Thoracic aorta (tissue), 2 donors: ENCODE data around the gene CCDC87. TPM values are rescaled to one million over a fixed set of nuclear protein-coding genes. Genes with fewer than 3 reads are reported as not detected.

Experiments
- ATAC-seq: fragments of 150-250 bp; one replicate; pipeline ENCODE4 v1.8.0; 2017; ENCODE audit warnings: low read depth; ENCODE audit not compliant: insufficient number of reproducible peaks, low FRiP score
- DNase-seq: peaks from one replicate; pipeline ENCODE4 v3.0.0-alpha.2; 2020; ENCODE audit warnings: low spot score
- H3K27ac ChIP-seq, 2 donors: fragments of 200-600 bp; sonication (generic); 1 replicate in 1 of 2; 2 replicates in 1 of 2; pipeline ENCODE4 v1.5.1; 2016; ENCODE audit warnings: mild to moderate bottlenecking in 2 of 2, moderate library complexity in 2 of 2
- H3K27me3 ChIP-seq: fragments of 200-600 bp; sonication (generic); replicated peaks from 2 replicates; pipeline ENCODE4 v1.6.0; 2016; ENCODE audit warnings: mild to moderate bottlenecking; ENCODE audit not compliant: insufficient read depth
- H3K36me3 ChIP-seq: fragments of 200-600 bp; sonication (generic); one replicate; pipeline ENCODE4 v1.5.1; 2016
- H3K4me1 ChIP-seq, 2 donors: fragments of 200-600 bp; sonication (generic); 1 replicate in 1 of 2; 2 replicates in 1 of 2; pipeline versions ENCODE4 v1.5.1 to v1.6.0; 2016; ENCODE audit warnings: low read depth in 2 of 2, mild to moderate bottlenecking in 1 of 2; ENCODE audit not compliant: control insufficient read depth in 1 of 2
- H3K4me3 ChIP-seq: fragments of 200-600 bp; sonication (generic); 2 replicates; pipeline ENCODE4 v1.5.1; 2016; ENCODE audit warnings: mild to moderate bottlenecking
- H3K9me3 ChIP-seq: fragments of 200-600 bp; sonication (generic); 2 replicates; pipeline ENCODE4 v1.5.1; 2016
- total RNA-seq, 2 donors: library from RNA; depleted of rRNA; stranded (reverse); fragments of >200 nt; gene quantifications; one replicate each; pipeline versions ENCODE4 v1.1.0 to v1.2.3, GENCODE V29; 2016
- TF ChIP-seq, protein P1 (sequence below): fragments of 200-600 bp; sonication (generic); IDR thresholded peaks from one replicate; pipeline ENCODE4 v1.5.1; 2019; ENCODE audit warnings: antibody characterized with exemption

CCDC87 gene
- total RNA-seq, 2 donors from 2014 or later, result 0.68 TPM; not detected in 1

DNA sequence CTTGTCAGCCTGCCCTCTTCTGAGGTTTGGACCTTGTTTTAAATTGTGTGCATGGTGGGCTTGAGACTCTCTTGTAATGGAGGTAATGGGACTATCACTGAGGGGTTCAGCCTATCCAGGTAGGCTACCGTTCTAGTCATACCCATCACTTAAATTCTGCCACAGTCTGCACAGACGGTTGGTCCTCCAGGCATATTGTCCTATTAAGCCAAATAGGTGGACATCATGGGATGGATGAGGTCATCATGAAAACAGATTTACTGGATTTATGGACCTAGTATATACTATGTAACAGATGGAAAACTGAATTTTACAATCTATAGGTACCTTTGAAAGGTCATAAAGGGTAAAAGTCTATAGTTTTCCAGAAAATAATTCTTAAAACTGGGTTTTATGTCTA, 36.5 kb upstream of the CCDC87 start:
- Histone ChIP-seq H3K27ac (no peak overlapping the region), H3K36me3 (peaks cover 52% of the 10 kb centered on the region), H3K4me1 (peaks cover 3 to 22% of the 10 kb centered on the region in 2 donors), H3K4me3 (no peak overlapping the region), H3K27me3 (no peaks in the 10 kb centered on the region), H3K9me3 (no peaks in the 10 kb centered on the region)
- ATAC-seq, result no peak
- TF ChIP-seq, protein P1, sequence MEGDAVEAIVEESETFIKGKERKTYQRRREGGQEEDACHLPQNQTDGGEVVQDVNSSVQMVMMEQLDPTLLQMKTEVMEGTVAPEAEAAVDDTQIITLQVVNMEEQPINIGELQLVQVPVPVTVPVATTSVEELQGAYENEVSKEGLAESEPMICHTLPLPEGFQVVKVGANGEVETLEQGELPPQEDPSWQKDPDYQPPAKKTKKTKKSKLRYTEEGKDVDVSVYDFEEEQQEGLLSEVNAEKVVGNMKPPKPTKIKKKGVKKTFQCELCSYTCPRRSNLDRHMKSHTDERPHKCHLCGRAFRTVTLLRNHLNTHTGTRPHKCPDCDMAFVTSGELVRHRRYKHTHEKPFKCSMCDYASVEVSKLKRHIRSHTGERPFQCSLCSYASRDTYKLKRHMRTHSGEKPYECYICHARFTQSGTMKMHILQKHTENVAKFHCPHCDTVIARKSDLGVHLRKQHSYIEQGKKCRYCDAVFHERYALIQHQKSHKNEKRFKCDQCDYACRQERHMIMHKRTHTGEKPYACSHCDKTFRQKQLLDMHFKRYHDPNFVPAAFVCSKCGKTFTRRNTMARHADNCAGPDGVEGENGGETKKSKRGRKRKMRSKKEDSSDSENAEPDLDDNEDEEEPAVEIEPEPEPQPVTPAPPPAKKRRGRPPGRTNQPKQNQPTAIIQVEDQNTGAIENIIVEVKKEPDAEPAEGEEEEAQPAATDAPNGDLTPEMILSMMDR, result no peak
- no peak for DNase-seq

DNA sequence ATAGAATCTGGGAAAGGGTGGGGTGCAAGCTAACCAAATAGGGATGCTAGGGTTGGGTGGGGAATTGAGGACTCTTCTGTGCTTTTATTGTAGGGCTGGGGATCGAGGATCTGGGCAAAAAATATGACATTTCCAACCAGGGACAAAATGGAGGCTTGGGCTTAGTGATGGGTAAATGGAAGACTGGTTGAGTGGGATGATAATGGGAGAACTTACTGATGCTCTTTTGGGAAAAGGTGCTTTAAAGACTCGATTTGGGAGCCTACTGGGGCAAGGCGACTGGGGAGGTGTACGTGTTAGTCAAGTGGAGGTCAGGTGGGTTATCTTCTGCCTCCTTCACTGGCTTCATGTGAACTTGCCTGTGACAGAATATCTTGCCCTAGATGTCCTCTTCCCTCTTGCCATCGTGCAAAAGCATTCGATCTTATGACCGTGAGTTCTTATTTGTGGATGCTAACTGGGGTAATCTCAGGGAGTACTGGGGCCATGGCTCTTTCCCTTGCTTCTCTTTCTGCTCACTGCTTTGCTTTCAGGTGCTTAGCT, 35.3 kb upstream of the CCDC87 start:
- Histone ChIP-seq H3K36me3 (peaks cover 56% of the 10 kb centered on the region), H3K27ac (no peak overlapping the region), H3K9me3 (no peaks in the 10 kb centered on the region), H3K4me1 (peaks cover 5 to 34% of the 10 kb centered on the region in 2 donors), H3K4me3 (no peak overlapping the region), H3K27me3 (no peaks in the 10 kb centered on the region)
- DNase-seq (no peak), ATAC-seq (no peak)
- TF ChIP-seq, protein P1, result no peak

DNA sequence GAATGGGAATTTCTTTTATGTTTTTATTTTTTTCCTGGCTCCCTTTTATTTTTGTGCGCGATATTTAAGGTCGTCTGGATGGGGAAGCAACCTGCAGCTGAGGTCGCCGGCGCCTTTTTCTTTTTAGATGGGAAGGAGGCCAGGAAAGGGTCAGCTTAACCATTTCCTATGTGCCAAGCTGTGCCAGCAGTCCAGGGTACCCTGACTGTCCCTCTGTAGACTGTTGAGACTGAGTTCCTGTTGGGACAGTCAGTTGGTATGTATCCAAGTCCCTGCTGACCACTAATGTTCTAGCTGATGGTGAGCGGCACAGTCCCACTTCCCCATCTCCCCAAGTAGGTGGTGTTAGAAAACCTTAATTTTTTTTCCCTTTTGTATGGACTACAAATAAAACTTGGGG, 34.1 kb upstream of the CCDC87 start:
- peaks cover 17 to 46% of the 10 kb centered on the region in 2 donors for H3K4me1 ChIP-seq

DNA sequence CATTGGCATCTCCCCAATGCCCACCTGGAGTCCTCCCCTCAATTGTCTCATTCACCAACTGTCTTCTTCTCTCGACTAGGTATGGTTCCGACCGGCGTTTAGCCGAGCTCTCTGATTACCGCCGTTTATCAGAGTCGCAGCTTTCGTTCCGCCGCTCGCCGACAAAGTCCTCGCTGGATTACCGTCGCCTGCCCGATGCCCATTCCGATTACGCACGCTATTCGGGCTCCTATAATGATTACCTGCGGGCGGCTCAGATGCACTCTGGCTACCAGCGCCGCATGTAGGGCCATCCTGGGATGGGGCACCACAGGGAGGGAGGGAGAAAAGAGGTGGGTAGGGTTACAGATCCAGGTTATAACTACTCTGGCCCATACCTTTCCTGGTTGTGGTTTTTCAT, 33.5 kb upstream of the CCDC87 start:
- Histone ChIP-seq H3K27ac (no peak overlapping the region), H3K9me3 (no peaks in the 10 kb centered on the region), H3K4me1 (peaks cover 20 to 52% of the 10 kb centered on the region in 2 donors), H3K4me3 (no peak overlapping the region), H3K27me3 (no peaks in the 10 kb centered on the region), H3K36me3 (peaks cover 56% of the 10 kb centered on the region)
- DNase-seq (no peak), ATAC-seq (no peak)
- TF ChIP-seq, protein P1, result no peak

More for the DNA sequence above, 34.1 kb upstream of the CCDC87 start:
- Histone ChIP-seq H3K4me3 (no peak overlapping the region), H3K27me3 (no peaks in the 10 kb centered on the region), H3K27ac (no peak overlapping the region), H3K9me3 (no peaks in the 10 kb centered on the region), H3K36me3 (peaks cover 56% of the 10 kb centered on the region)
- ATAC-seq (no peak), DNase-seq (no peak)
- TF ChIP-seq, protein P1, result no peak

DNA sequence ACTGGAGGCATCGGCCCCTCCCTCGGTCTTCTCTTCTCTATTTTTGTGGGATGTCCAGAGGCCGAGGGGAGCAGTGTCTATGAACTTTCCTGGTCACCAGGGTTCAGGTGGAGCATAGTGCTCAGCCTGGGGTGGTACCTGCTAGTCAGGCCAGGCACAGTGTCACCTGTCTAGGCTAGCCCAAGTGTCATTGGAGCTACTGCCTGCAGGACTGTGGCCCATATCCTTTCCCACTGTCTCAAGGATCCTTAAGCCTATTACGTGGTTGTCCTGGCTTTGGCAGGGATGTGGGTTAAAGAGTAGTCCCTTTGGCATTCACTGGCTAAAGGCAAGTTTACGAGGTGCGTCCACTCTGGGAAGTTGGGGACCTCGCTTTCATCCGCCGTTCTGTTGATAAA, 32.9 kb upstream of the CCDC87 start:
- no peak for DNase-seq
- H3K27me3 ChIP-seq, result no peaks in the 10 kb centered on the region
- H3K36me3 ChIP-seq, result peaks cover 56% of the 10 kb centered on the region
- no peak for ATAC-seq
- TF ChIP-seq, protein P1, result no peak
- H3K4me3 ChIP-seq, result no peak overlapping the region
- H3K27ac ChIP-seq, result no peak overlapping the region
- H3K4me1 ChIP-seq, result peaks cover 26 to 57% of the 10 kb centered on the region in 2 donors
- no peaks in the 10 kb centered on the region for H3K9me3 ChIP-seq
